Fibroblast of pulmonary artery (primary cell): ENCODE results near the gene TAF4B.

Source experiments
- DNase-seq: peaks from one replicate; pipeline ENCODE4 v3.0.0-alpha.2; 2010; ENCODE audit warnings: low read depth
- H3K4me3 ChIP-seq: replicated peaks from 2 replicates; pipeline ENCODE4 v1.5.1; 2011; ENCODE audit warnings: low read depth, mild to moderate bottlenecking, control low read depth, low read length, moderate library complexity
- CTCF ChIP-seq: IDR thresholded peaks from 2 replicates; pipeline ENCODE4 v1.5.1; 2011; ENCODE audit warnings: mild to moderate bottlenecking, control low read depth, low read length, inconsistent platforms; ENCODE audit errors: missing control alignments

Gene TAF4B

DNA sequence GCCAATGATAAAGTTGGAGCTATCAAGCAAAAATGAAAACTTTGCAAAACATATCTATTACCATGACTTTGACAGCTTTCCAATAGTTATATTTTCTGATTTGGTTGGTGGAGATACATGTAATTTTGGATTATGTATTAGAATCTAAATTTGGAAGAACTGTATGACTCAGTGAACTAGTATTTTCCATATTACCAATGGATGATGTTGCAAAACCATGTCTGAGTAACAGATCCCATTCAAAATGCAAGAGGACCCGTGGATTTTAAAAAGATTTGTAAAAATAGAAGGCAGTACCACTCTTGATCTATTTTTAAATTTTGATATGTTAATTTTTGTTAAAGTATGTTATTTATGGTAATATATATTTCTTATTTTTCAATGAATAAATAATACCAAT lies 83.0 kb downstream of the TAF4B start:
- TF ChIP-seq CTCF: no peak
- DNase-seq: peak; percentile 69
- H3K4me3 ChIP-seq: no peak overlapping the region

GRCh38 chr18:26312199-26312598 lies 86.0 kb downstream of the TAF4B start:
- TF ChIP-seq CTCF: no peak
- no peak for DNase-seq
- no peak overlapping the region for H3K4me3 ChIP-seq

DNA sequence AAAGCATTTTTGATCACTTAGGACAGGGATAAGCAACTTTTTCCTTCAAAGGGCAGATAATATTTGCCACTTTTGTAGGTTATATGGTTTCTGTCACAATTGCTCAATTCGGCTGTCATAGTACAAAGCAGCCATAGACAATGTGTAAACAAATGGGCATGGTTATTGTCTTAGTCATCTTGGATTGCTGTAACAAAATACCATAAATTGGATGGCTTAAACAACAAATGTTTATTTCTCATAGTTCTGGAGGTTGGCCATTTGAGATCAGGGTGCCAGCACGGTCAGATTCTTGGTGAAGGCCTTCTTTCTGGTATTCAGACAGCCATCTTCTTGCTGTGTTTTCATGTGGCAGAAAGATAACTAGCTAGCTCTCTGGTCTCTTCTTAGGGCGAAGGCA lies 91.2 kb downstream of the TAF4B start:
- TF ChIP-seq CTCF: no peak
- DNase-seq: peak; percentile 28
- H3K4me3 ChIP-seq: no peak overlapping the region

DNA sequence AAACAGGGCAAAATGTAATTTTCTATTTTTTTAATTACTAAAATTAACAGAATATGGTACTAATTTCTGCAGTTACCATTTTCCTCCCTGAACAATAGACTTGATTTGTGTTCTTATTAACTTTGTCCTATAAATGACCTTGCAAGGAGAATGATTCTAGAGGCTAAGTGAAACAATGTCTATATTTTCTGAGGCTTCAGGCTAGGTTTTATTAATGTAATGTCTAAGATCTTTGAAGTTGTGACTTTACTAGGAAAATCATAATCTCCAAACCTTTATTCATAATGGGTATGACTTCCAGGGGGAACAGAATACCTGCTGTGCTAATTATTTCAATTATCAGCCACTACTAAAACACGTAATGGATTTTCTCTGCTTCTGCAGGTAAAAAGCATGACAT lies 94.4 kb downstream of the TAF4B start:
- no peak for TF ChIP-seq CTCF
- H3K4me3 ChIP-seq: no peak overlapping the region
- no peak for DNase-seq

GRCh38 chr18:26322890-26323653 lies 96.8 kb downstream of the TAF4B start:
- H3K4me3 ChIP-seq: no peak overlapping the region
- peak; percentile 64 for DNase-seq
- TF ChIP-seq CTCF: no peak

GRCh38 chr18:26325771-26326170 lies 99.5 kb downstream of the TAF4B start:
- DNase-seq: no peak
- no peak for TF ChIP-seq CTCF
- no peak overlapping the region for H3K4me3 ChIP-seq

GRCh38 chr18:26327062-26327461 lies 100.8 kb downstream of the TAF4B start:
- DNase-seq: no peak
- no peak for TF ChIP-seq CTCF
- H3K4me3 ChIP-seq: no peak overlapping the region
